ENCODE measurements around the gene CRCP.

GRCh38 chr7:66169616-66170015 lies 55.0 kb downstream of the CRCP start:
- no peak for TF ChIP-seq CTCF (IDR thresholded peaks at IDR 0.05)
- TF ChIP-seq POLR2A (IDR thresholded peaks at IDR 0.05) = no peak
